Endodermal cell (in vitro differentiated cells): Measurements from ENCODE around the gene ABCF1. TPM values are rescaled to one million over a fixed set of nuclear protein-coding genes. Genes with fewer than 3 reads are reported as not detected.

Source experiments
- DNase-seq: peaks from one replicate; pipeline ENCODE4 v3.0.0-alpha.2; 2017
- H3K27ac ChIP-seq: 2 replicates; pipeline ENCODE4 v1.5.1; 2013; ENCODE audit warnings: mild to moderate bottlenecking, low read depth, low read length, moderate library complexity
- H3K27me3 ChIP-seq: 2 replicates; pipeline ENCODE4 v1.6.1; 2013; ENCODE audit warnings: mild to moderate bottlenecking, low read length, moderate library complexity; ENCODE audit not compliant: insufficient read depth, control insufficient read depth, poor library complexity, severe bottlenecking
- H3K36me3 ChIP-seq: 2 replicates; pipeline ENCODE4 v1.7.0; 2013; ENCODE audit warnings: mild to moderate bottlenecking, low read length, moderate library complexity; ENCODE audit not compliant: control insufficient read depth, insufficient read depth
- H3K4me1 ChIP-seq: one replicate; pipeline ENCODE4 v1.7.0; 2013; ENCODE audit warnings: low read length; ENCODE audit not compliant: control insufficient read depth, insufficient read depth
- H3K4me3 ChIP-seq: 2 replicates; pipeline ENCODE4 v1.5.1; 2013; ENCODE audit warnings: mild to moderate bottlenecking, low read length, moderate library complexity
- H3K9ac ChIP-seq: 2 replicates; pipeline ENCODE4 v1.6.1; 2013; ENCODE audit warnings: mild to moderate bottlenecking, low read length, moderate library complexity; ENCODE audit not compliant: poor library complexity, severe bottlenecking; ENCODE audit errors: extremely low read depth
- H3K9me3 ChIP-seq: 2 replicates; pipeline ENCODE4 v1.6.1; 2013; ENCODE audit warnings: mild to moderate bottlenecking, low read length, moderate library complexity; ENCODE audit not compliant: control insufficient read depth
- H3K27ac Mint-ChIP-seq: 2 replicates; pipeline ENCODE4 v1.8.0; 2020; ENCODE audit warnings: mixed read lengths
- H3K27me3 Mint-ChIP-seq: 2 replicates; pipeline ENCODE4 v1.8.0; 2021; ENCODE audit warnings: mild to moderate bottlenecking, mixed read lengths; ENCODE audit not compliant: insufficient read depth
- H3K36me3 Mint-ChIP-seq: 2 replicates; pipeline ENCODE4 v1.8.0; 2020; ENCODE audit warnings: low read depth, mixed read lengths
- H3K4me1 Mint-ChIP-seq: 2 replicates; pipeline ENCODE4 v1.8.0; 2020; ENCODE audit warnings: mixed read lengths
- H3K4me3 Mint-ChIP-seq: 2 replicates; pipeline ENCODE4 v1.8.0; 2020; ENCODE audit warnings: mild to moderate bottlenecking, moderate library complexity, mixed read lengths
- H3K9me3 Mint-ChIP-seq: 2 replicates; pipeline ENCODE4 v1.8.0; 2020; ENCODE audit warnings: mild to moderate bottlenecking, mixed read lengths
- WGBS, 2 experiments: methylation state at CpG; one replicate each; pipeline versions ENCODE4 v1.1.5 to v1.1.7; 2013; ENCODE audit warnings: missing lambda C conversion rate in 2 of 2, mixed read lengths in 1 of 2; ENCODE audit not compliant: insufficient coverage in 1 of 2, insufficient read length in 1 of 2; 5-methylcytosine and 5-hydroxymethylcytosine counted together
- total RNA-seq, 2 donors: library from RNA; stranded (reverse); fragmentation: NEBNext Ultra II Directional in 1 of 2; extraction: Animal tissue kit (Norgen Biotek cat#: 25700) in 1 of 2; gene quantifications; 2 replicates in 1 of 2; 3 replicates in 1 of 2; pipeline ENCODE4 v1.2.1, GENCODE V29; 2021
- TF ChIP-seq, protein P1 (sequence below): fragments of 200-600 bp; sonication (generic); conservative IDR thresholded peaks from 2 replicates; pipeline ENCODE4 v1.5.0; 2021; ENCODE audit warnings: antibody characterized with exemption, mild to moderate bottlenecking

Gene ABCF1
- total RNA-seq, 2 donors from 2014 or later: 84.9 to 89.3 TPM

DNA sequence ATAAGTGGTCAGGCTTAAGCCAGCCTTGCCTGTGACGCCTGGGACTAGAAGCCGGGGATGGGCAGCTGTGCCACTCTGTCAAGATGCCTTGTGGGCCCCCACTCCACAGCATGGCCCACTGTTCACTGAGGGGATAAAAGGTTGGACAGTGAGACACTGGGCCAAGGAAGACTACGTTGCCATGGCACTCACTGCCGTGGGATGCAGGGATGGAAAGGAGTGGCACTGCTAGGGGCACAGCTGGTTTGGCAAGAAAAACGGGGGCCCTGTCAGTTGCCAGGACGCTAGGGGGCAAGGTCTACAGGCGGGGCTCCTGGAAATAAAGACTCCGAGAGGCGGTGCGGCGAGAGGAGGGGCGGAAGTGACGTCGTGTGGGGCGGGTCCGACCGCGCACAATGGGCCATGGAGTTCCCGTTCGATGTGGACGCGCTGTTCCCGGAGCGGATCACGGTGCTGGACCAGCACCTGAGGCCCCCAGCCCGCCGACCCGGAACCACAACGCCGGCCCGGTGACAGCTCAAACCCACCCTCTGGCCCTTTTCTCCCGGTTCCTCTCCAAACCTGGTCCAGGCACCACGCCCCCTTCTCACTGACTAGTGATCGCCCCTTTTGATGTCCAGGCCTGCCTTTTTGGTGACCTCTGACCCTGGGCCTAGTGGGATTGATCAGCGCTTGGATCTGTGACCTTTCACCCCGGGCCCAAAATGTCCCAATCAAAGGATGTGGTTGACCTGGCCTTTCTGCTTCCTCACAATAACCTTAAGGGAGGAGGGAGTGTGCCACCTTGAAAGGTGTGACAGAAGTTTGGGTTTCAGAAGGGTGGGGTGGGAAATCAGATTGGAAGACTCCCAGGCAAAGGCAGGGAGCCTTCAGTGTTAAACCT lies 55.5 kb downstream of the ABCF1 start, which contains the start of gene ATAT1:
Gene ATAT1 (plus strand): TSS at position 391 of the 883 bp plus-strand sequence.
- peak; percentile 95 for DNase-seq
- Histone ChIP-seq H3K36me3 (peaks cover 80% of the 10 kb centered on the region), H3K9me3 (no peaks in the 10 kb centered on the region), H3K9ac (peak within 1 kb of the TSS; percentile 81), H3K4me1 (no peaks in the 10 kb centered on the region), H3K27ac (peak within 1 kb of the TSS; percentile 87), H3K27me3 (no peaks in the 10 kb centered on the region), H3K4me3 (peak within 1 kb of the TSS; percentile 98)
- no peaks in the 10 kb centered on the region for H3K9me3 Mint-ChIP-seq
- no peaks in the 10 kb centered on the region for H3K27me3 Mint-ChIP-seq
- peaks cover 66% of the 10 kb centered on the region for H3K36me3 Mint-ChIP-seq
- peaks cover 9% of the 10 kb centered on the region for H3K4me1 Mint-ChIP-seq
- H3K4me3 Mint-ChIP-seq: peak within 1 kb of the TSS; percentile 91
- WGBS, 2 experiments: 4 to 7% methylated on average over 24 to 36 of the region's 36 CpGs
- TF ChIP-seq, protein P1, sequence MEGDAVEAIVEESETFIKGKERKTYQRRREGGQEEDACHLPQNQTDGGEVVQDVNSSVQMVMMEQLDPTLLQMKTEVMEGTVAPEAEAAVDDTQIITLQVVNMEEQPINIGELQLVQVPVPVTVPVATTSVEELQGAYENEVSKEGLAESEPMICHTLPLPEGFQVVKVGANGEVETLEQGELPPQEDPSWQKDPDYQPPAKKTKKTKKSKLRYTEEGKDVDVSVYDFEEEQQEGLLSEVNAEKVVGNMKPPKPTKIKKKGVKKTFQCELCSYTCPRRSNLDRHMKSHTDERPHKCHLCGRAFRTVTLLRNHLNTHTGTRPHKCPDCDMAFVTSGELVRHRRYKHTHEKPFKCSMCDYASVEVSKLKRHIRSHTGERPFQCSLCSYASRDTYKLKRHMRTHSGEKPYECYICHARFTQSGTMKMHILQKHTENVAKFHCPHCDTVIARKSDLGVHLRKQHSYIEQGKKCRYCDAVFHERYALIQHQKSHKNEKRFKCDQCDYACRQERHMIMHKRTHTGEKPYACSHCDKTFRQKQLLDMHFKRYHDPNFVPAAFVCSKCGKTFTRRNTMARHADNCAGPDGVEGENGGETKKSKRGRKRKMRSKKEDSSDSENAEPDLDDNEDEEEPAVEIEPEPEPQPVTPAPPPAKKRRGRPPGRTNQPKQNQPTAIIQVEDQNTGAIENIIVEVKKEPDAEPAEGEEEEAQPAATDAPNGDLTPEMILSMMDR: peak; percentile 64
- H3K27ac Mint-ChIP-seq: peak within 1 kb of the TSS; percentile 98

- TF ChIP-seq, protein P1: no peak
- Mint-ChIP-seq H3K4me1 (no peaks in the 10 kb centered on the region), H3K9me3 (peaks cover 1% of the 10 kb centered on the region), H3K36me3 (peaks cover 62% of the 10 kb centered on the region), H3K27me3 (no peaks in the 10 kb centered on the region), H3K4me3 (no peak overlapping the region), H3K27ac (no peak overlapping the region)
- DNase-seq: no peak
- Histone ChIP-seq H3K27ac (no peak overlapping the region), H3K36me3 (peaks cover 59% of the 10 kb centered on the region), H3K4me1 (no peaks in the 10 kb centered on the region), H3K9me3 (peaks cover 4% of the 10 kb centered on the region), H3K9ac (no peak overlapping the region), H3K4me3 (no peak overlapping the region), H3K27me3 (no peaks in the 10 kb centered on the region)
- 97 to 100% methylated on average over 3 of the region's 3 CpGs for WGBS, 2 experiments
Measured at GRCh38 chr6:30635834-30636233, 64.6 kb downstream of the ABCF1 start.

DNA sequence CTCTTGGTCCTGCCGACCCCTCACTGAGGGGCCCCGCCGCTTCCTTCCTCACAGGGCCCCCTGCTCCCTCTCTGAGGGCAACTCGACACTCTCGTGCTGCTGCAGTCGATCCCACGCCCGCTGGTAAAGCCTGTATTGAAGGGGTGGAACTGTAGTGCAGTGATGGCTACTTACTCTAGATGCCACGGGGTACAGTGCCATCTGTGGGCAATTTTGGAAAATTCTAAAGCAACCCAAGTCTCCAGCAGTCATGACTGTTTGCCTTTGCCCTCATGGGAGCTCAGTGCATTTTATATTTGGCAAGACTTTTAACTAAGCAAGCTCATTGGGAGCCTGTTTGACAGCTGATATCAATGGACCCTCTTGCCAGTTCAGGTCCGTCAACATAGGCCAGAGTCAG lies 69.2 kb downstream of the ABCF1 start:
- no peak for DNase-seq
- TF ChIP-seq, protein P1: no peak
- peaks cover 65% of the 10 kb centered on the region for H3K36me3 Mint-ChIP-seq

More for the DNA sequence above, 69.2 kb downstream of the ABCF1 start:
- Mint-ChIP-seq H3K4me1 (no peaks in the 10 kb centered on the region), H3K27me3 (no peaks in the 10 kb centered on the region), H3K27ac (no peak overlapping the region), H3K9me3 (no peaks in the 10 kb centered on the region), H3K4me3 (no peak overlapping the region)
- Histone ChIP-seq H3K9me3 (no peaks in the 10 kb centered on the region), H3K9ac (no peak overlapping the region), H3K27ac (no peak overlapping the region), H3K4me1 (no peaks in the 10 kb centered on the region), H3K36me3 (peaks cover 73% of the 10 kb centered on the region), H3K27me3 (no peaks in the 10 kb centered on the region), H3K4me3 (no peak overlapping the region)
- 95 to 97% methylated on average over 4 to 10 of the region's 10 CpGs for WGBS, 2 experiments
